Vagina (tissue), 2 donors: ENCODE results near the gene KRT4. TPM values are rescaled to one million over a fixed set of nuclear protein-coding genes. Genes with fewer than 3 reads are reported as not detected.

Source experiments
- DNase-seq, 2 donors: peaks; one replicate each; pipeline ENCODE4 v3.0.0-alpha.2; 2017; ENCODE audit errors: extremely low spot score in 2 of 2
- H3K27ac ChIP-seq: fragments of 200-600 bp; sonication (generic); one replicate; pipeline ENCODE4 v1.5.1; 2019
- H3K27me3 ChIP-seq: fragments of 200-600 bp; sonication (generic); one replicate; pipeline ENCODE4 v1.5.1; 2019
- H3K36me3 ChIP-seq, 2 donors: fragments of 200-600 bp; sonication (generic); one replicate each; pipeline ENCODE4 v1.5.1; 2017 to 2019
- H3K4me1 ChIP-seq: fragments of 200-600 bp; sonication (generic); one replicate; pipeline ENCODE4 v1.5.1; 2019
- H3K4me3 ChIP-seq, 2 donors: fragments of 200-600 bp; sonication (generic); 1 replicate in 1 of 2; 2 replicates in 1 of 2; pipeline ENCODE4 v1.5.1; 2016 to 2019
- H3K9me3 ChIP-seq: fragments of 200-600 bp; sonication (generic); one replicate; pipeline ENCODE4 v1.5.1; 2019
- POLR2A ChIP-seq, 2 donors: fragments of 450-650 bp; IDR thresholded peaks; one replicate each; pipeline ENCODE4 v1.6.1; 2017; ENCODE audit warnings: antibody characterized with exemption in 2 of 2, mild to moderate bottlenecking in 2 of 2, moderate library complexity in 2 of 2
- POLR2AphosphoS5 ChIP-seq, 2 donors: sonication (generic); formaldehyde crosslinking; IDR thresholded peaks; one replicate each; pipeline ENCODE4 v1.9.0; 2017; ENCODE audit warnings: antibody characterized with exemption in 2 of 2, mild to moderate bottlenecking in 2 of 2, low read depth in 1 of 2; ENCODE audit not compliant: insufficient read depth in 1 of 2
- intact Hi-C: fragments of 100-400 bp; cut with DNase I; formaldehyde crosslinking; loops from one replicate; pipeline ENCODE4 v1.15.1; 2023
- total RNA-seq: library from RNA; depleted of rRNA; stranded (reverse); fragments of >200 nt; gene quantifications from one replicate; pipeline ENCODE4 v1.2.3, GENCODE V29; 2016
- TF ChIP-seq, protein P1 (sequence below), 3 experiments: fragments of 450-650 bp in 2 of 3; fragments of 200-600 bp in 1 of 3; sonication (generic) in 1 of 3; IDR thresholded peaks; one replicate each; pipeline ENCODE4 v1.5.1; 2017 to 2019; ENCODE audit warnings: antibody characterized with exemption in 3 of 3, mild to moderate bottlenecking in 2 of 3, moderate library complexity in 2 of 3

The KRT4 gene
- total RNA-seq, 1 donor from 2014 or later, result 354 TPM

DNA sequence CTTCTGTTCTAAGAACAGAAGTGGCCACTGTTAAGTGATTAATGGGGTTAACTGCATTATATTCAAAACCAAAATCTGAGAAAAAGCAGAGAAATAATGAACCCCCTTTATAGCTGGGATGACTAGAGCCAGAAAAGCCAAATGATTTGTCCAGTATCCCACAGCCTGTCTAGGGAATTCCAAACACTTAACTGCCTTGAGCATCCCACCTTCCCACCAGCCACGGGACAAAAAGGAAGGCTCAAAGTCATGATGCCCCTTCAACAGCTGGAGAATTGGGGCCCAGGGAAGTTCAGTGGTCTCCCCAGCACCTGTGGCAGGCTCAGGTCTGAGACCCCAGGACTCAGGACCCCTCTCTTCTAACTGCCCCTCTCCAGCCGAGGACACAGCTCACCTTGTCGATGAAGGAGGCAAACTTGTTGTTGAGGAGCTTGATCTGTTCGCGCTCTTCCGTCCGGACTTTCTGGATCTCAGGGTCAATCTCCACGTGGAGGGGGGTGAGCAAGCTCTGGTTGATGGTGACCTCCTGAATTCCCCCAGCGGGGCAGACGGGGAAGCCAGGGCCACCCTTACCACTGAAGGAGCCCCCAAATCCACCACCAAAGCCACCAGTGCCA, 605 bp downstream of the KRT4 start:
- intact Hi-C loops, result no loop called here
- Histone ChIP-seq H3K36me3 (no peaks in the 10 kb centered on the region), H3K27me3 (no peaks in the 10 kb centered on the region), H3K4me1 (no peaks in the 10 kb centered on the region), H3K9me3 (no peaks in the 10 kb centered on the region), H3K4me3 (no peak overlapping the region), H3K27ac (no peak overlapping the region)
- TF ChIP-seq POLR2AphosphoS5 (IDR thresholded peaks at IDR 0.05; ENCODE audit: insufficient read depth in 1 of 2, low read depth in 1 of 2), result no peak
- TF ChIP-seq POLR2A (IDR thresholded peaks at IDR 0.05), result no peak
- TF ChIP-seq, protein P1, sequence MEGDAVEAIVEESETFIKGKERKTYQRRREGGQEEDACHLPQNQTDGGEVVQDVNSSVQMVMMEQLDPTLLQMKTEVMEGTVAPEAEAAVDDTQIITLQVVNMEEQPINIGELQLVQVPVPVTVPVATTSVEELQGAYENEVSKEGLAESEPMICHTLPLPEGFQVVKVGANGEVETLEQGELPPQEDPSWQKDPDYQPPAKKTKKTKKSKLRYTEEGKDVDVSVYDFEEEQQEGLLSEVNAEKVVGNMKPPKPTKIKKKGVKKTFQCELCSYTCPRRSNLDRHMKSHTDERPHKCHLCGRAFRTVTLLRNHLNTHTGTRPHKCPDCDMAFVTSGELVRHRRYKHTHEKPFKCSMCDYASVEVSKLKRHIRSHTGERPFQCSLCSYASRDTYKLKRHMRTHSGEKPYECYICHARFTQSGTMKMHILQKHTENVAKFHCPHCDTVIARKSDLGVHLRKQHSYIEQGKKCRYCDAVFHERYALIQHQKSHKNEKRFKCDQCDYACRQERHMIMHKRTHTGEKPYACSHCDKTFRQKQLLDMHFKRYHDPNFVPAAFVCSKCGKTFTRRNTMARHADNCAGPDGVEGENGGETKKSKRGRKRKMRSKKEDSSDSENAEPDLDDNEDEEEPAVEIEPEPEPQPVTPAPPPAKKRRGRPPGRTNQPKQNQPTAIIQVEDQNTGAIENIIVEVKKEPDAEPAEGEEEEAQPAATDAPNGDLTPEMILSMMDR (IDR thresholded peaks at IDR 0.05), result no peak
- DNase-seq, result no peak

DNA sequence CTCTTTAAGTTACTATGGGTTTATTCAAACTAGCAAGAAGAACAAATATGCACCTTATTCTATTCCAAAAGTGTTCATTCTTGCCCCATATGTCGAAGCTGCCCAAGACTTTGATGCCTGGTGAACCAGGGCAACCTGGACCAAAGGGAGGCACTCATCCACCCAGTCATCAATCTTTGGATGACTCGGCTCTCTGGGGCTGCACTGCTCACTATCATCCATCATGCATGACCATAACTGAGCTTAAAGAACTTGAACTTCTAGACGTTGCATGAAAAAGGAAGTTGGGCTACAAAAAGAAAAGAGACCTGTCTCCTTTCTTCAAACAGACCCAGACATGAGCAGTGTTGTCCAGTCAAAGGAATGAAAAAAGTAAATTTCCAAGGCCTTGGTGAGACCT, 1.2 kb downstream of the KRT4 start:
- H3K4me1 ChIP-seq, result no peaks in the 10 kb centered on the region
- no peaks in the 10 kb centered on the region for H3K9me3 ChIP-seq
- intact Hi-C loops, result no loop called here
- no peaks in the 10 kb centered on the region for H3K36me3 ChIP-seq
- no peak for DNase-seq
- H3K4me3 ChIP-seq, result no peak overlapping the region
- H3K27ac ChIP-seq, result no peak overlapping the region
- H3K27me3 ChIP-seq, result no peaks in the 10 kb centered on the region
- TF ChIP-seq, protein P1 (IDR thresholded peaks at IDR 0.05), result no peak
- no peak for TF ChIP-seq POLR2A (IDR thresholded peaks at IDR 0.05)
- TF ChIP-seq POLR2AphosphoS5 (IDR thresholded peaks at IDR 0.05; ENCODE audit: insufficient read depth in 1 of 2, low read depth in 1 of 2), result no peak

DNA sequence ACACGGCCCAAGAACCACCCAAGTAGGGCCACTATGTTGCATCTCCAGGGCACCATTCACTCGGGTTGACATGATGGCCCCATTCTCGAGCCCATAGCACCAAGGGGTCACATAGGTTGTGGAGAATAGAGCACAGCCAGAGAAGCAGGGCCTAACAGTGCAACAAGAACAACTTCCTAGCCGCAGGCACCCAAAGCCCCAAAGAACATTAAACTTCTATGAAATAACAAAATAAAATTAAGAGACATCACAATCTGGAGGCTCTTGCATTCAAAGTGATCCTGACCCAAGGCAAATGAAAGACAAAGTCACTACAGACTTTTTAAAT, 1.9 kb downstream of the KRT4 start:
- Histone ChIP-seq H3K27ac (no peak overlapping the region), H3K36me3 (no peaks in the 10 kb centered on the region), H3K4me1 (no peaks in the 10 kb centered on the region), H3K9me3 (no peaks in the 10 kb centered on the region), H3K27me3 (no peaks in the 10 kb centered on the region), H3K4me3 (no peak overlapping the region)
- intact Hi-C loops, result no loop called here
- TF ChIP-seq POLR2AphosphoS5 (IDR thresholded peaks at IDR 0.05; ENCODE audit: insufficient read depth in 1 of 2, low read depth in 1 of 2), result no peak
- TF ChIP-seq, protein P1 (IDR thresholded peaks at IDR 0.05), result no peak
- TF ChIP-seq POLR2A (IDR thresholded peaks at IDR 0.05), result no peak
- DNase-seq, result no peak

DNA sequence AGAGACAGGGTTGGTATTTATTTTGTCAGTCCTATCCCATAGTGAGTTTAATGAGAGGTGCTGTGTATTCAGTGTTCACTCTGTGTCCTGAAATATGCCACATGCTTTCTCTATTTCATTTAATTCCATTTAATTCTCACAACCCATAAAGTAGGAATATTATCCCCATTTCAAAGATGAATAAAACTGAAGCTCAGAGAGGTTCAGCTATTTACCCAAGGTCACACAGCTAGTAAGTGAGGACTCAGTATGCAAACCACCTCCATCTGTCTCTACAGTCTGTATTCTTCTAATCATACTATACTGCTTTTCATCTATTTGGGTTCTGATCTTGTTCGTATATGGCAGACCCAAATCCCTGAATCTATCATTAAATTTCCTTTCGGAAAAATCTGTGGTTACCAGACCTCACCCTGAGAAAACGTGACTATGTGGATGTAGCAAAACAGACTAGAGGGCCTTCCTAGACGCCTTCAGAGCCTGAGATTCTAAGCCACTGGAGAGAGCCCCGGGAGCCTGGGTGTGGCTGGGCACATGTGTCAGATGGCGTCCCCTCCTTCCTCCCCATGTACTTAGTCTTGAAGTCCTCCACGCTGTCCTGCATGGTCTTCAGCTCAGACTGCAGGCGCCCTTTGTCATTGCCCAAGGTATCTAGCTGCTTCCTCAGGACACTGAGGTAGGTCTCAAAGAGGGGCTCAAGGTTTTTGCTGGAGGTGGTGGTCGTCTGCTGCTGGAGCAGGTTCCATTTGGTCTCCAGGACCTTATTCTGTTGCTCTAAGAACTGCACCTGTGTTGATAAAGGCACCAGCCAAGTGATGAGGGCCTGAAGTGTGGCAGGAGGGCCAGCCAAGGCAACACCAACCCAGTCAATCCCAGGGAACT, 2.5 kb downstream of the KRT4 start:
- Histone ChIP-seq H3K27ac (no peak overlapping the region), H3K36me3 (no peaks in the 10 kb centered on the region), H3K9me3 (no peaks in the 10 kb centered on the region), H3K4me3 (no peak overlapping the region), H3K4me1 (no peaks in the 10 kb centered on the region), H3K27me3 (no peaks in the 10 kb centered on the region)
- DNase-seq, result no peak
- intact Hi-C loops, result no loop called here
- TF ChIP-seq POLR2AphosphoS5 (IDR thresholded peaks at IDR 0.05; ENCODE audit: insufficient read depth in 1 of 2, low read depth in 1 of 2) (no peak), POLR2A (IDR thresholded peaks at IDR 0.05) (no peak)
- TF ChIP-seq, protein P1 (IDR thresholded peaks at IDR 0.05), result no peak

DNA sequence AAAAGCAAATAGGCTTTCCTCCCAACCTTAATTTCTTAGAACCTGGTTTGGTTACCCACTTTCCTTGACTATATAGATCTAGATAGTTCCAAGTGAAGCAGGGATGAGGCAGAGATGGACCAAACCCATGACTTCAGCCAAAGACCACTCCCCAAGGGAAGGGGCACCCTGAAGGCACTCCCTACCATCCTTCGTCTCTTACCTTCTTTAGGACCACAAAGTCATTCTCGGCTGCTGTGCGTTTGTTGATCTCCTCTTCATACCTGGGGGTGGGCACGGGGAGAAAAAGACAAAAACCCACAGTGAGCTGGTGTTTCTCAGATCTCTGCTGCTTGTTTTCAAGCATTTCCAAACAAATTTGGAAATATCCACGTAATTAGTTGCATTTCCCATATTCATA, 3.4 kb downstream of the KRT4 start:
- Histone ChIP-seq H3K9me3 (no peaks in the 10 kb centered on the region), H3K4me1 (no peaks in the 10 kb centered on the region), H3K36me3 (no peaks in the 10 kb centered on the region), H3K4me3 (no peak overlapping the region), H3K27ac (no peak overlapping the region), H3K27me3 (no peaks in the 10 kb centered on the region)
- no peak for DNase-seq
- TF ChIP-seq POLR2AphosphoS5 (IDR thresholded peaks at IDR 0.05; ENCODE audit: insufficient read depth in 1 of 2, low read depth in 1 of 2), result no peak
- TF ChIP-seq, protein P1 (IDR thresholded peaks at IDR 0.05), result no peak
- no peak for TF ChIP-seq POLR2A (IDR thresholded peaks at IDR 0.05)
- intact Hi-C loops, result no loop called here
